GM19397 (cell line): ENCODE results near the gene SOWAHA.
"Not testable (repeated sequence)": the region's sequence is repeated elsewhere in the genome, so short reads cannot be mapped to it uniquely, and the experiment has no call there.

Source experiments
- ATAC-seq: cut with Tn5 transposase; IDR thresholded peaks from one replicate; pipeline ENCODE4 v1.9.1; 2021; ENCODE audit warnings: mild to moderate bottlenecking, moderate library complexity; ENCODE audit not compliant: unreplicated experiment

Gene SOWAHA

GRCh38 chr5:132806804-132807162 is 6.3 kb upstream of the SOWAHA start:
- not testable (repeated sequence) for ATAC-seq

DNA sequence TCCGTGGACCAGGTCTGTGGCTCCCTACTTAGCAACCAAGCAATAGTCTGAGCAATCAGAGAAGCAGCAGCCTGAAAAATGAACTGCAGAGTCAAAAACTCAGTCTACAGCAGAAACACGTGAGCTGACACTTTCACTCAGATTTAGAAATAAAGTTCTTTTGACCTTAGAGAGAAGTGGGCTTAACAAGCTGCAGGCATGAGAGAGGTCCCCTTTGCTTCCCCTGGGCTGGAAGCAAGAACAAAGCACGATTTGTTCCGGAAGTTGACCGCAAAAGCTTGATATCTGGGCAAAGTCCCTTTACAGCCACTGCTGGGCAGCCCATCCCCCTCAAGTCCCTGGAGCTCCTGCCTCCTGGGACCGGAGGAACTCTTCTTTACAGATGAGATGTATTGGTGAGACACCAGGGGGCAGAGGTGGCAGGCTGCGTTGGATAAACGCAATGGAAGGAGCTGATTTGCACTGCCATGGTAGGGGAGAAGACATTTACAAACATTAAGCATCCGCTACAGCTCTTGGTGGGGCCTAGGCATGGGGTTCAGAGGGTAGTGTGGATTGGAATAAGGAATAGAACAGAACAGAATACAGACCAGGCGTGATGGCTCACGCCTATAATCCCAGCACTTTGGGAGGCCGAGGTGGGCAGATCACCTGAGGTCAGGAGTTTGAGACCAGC is 5.8 kb upstream of the SOWAHA start:
- ATAC-seq: no peak

DNA sequence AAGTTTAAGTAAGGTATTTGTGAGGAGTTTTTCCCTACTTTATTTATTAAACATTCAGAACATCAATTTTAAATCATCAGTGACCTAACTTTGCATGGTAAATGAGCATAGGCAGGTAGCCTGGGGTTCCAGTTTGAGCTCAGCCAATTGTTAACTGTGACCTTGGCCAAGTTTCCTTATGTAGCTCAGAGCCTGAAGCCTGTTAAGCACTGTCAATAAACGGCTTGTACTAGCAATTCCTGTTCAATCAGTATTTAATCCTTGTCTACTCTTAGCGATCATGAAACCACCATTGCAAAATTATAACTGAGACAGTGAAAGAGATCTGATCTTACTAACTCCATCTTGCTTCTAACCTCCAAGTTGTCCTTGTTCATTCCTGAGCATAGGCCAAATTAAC is 4.7 kb upstream of the SOWAHA start:
- no peak for ATAC-seq

DNA sequence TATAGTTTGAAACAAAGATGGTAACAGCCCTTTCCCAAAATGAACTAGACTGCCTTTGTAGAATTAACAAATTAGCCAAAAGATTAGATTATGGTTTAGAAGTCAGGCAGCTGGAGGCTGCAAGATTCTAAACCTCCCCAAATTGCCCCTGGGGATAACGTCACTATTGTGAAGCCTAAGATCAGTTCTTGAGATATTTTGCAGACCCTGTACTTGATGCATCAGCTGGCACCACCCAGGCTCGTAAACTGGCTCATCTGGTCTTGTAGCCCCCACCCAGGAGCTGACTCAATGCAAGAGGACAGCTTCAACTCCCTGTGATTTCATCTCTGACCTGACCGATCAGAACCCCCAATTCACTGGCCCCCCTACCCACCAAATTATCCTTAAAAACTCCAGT is 4.2 kb upstream of the SOWAHA start:
- ATAC-seq: no peak

DNA sequence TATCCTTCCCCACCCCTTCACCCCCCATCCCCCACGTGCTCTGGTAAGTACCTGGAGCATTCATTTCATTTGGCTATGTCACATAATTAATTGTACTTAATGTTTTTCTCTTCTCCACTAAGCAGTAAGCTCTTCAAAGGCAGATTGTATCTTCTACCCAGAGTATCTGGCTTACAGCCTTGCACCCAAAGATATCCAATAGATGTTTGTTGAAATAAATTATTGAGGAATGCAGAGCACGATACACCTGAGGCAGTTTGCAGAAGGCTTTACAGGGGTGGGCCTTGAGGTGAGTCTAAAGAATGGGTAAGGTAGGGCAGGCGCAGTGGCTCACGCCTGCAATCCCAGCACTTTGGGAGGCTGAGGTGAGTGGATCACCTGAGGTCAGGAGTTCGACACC is 2.5 kb upstream of the SOWAHA start:
- no peak for ATAC-seq

GRCh38 chr5:132812123-132812765 is 858 bp upstream of the SOWAHA start:
- ATAC-seq: no peak

DNA sequence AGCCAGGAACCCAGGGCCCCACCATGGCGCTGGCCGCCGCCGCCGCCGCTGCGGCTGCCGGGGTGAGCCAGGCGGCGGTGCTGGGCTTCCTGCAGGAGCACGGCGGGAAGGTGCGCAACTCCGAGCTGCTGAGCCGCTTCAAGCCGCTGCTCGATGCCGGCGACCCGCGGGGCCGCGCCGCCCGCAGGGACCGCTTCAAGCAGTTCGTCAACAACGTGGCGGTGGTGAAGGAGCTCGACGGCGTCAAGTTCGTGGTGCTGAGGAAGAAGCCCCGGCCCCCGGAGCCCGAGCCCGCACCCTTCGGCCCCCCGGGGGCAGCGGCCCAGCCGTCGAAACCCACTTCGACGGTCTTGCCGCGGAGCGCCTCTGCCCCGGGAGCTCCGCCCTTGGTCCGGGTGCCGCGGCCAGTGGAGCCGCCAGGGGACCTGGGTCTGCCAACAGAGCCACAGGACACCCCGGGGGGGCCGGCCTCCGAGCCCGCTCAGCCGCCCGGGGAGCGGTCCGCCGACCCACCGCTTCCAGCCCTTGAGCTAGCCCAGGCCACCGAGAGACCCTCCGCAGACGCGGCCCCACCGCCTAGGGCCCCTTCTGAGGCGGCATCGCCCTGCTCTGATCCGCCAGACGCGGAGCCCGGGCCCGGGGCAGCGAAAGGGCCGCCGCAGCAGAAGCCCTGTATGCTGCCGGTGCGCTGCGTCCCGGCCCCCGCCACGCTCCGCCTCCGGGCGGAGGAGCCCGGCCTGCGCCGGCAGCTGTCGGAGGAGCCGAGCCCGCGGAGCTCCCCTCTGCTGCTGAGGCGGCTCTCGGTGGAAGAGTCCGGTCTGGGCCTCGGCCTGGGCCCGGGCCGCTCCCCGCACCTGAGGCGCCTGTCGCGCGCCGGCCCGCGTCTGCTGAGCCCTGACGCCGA is 749 bp downstream of the SOWAHA start:
- ATAC-seq: no peak

- ATAC-seq: no peak
Measured at GRCh38 chr5:132814503-132815294, 1.6 kb downstream of the SOWAHA start.

DNA sequence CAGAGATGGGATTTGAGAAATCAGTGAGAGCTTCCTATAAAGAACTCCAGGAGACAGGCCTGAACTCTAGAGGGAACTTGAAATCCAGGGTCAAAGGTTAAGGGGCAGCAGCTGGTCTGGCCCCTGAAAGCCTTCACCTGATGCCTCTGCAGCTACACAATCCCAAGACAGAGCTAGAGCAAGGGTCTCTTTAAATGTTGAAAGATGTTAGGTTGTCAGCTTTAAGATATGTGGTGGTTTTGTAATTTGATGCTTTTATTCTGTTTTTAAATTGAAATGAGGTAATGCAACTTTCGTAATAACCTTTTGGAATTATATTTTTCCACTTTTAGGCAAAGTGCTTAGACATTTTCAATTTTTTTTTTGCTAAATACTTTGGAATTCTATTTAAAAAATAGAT is 2.4 kb downstream of the SOWAHA start:
- ATAC-seq: no peak

DNA sequence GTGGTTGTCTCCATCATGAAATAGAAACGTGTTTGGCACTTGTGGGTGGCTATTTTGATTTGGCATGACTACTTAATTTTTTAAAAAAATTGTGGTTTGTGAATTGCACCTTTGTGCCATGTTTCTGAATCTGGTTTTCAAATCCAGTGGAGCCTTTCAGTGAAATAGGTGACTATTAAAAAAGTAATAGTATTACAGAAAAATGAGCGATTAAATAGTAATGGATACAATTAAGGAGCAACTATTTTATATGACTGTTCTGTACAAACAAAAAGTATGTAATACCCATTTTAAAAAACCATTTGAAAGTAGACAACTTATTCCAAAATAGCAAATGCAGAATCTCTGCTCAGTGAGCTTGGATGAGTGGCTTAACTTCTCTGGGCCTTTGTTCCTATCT is 3.0 kb downstream of the SOWAHA start:
- no peak for ATAC-seq

DNA sequence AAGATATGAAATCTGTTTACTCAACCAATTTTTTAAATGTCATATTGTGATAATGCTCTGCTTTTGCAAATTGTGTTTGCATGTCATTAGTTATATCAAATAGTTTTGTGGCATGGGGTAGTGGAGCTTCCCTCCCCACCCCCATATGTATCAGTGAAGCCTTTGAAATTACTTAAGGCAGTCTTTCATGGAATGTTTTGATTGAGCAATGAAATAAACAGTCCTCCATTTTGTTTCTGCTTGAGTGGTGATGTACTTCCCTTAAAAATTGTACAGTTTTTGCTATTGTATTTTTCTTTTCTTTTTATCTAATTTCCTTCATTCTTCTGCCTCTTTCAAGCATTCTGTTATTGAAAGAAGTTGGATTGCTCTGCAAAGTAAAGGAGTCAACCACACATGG is 3.5 kb downstream of the SOWAHA start:
- ATAC-seq: no peak

- ATAC-seq: no peak
Measured at GRCh38 chr5:132817011-132817410, 3.9 kb downstream of the SOWAHA start.

DNA sequence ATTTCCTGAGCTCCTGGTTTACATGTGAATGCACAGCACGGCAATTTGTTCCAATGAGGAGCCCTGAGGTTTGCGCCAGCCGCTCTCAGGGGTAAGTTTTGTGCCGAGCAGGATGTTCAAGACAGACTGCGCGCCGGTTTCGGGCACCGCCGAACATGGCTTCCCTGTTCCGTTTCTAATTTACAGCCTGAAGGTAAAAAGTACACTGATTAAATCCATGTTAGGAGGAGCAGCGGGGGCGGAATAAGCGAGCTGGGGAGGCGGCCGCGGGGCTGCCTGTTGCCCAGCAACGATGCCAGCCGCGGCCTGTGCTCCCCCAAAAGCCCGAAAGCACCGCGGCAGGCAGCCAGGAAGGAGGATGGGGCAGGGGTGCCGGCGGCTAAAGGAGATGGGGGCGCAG is 6.4 kb downstream of the SOWAHA start:
- no peak for ATAC-seq

DNA sequence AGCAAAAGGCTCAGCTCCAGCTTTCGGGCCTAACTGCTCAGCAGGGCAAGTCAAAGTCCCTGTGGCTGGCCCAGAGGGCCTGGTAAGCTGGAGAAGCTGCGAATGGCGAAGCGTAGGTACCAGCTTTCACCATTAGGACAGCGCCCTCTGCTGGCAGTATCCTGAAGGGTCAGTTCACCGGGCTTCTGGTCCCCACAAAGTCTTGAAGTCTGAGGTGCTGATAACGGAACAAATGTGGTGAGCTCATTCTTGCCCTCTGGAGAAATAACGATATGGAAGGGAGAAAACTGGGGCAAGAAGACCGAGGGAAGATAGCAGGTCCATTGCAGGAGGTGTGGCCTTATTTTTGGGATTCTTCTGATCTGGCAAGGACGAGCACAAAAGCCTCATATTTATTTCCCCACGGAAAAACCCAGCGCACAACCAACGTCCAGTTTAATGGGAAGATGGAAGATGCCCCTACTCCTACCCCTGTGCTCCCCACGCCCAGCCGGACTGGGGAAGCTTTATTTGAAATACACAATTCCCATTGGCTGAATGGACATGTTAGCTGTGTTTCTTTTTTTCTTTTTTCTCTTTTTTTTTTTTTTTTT is 7.2 kb downstream of the SOWAHA start:
- peak; percentile 53 for ATAC-seq

DNA sequence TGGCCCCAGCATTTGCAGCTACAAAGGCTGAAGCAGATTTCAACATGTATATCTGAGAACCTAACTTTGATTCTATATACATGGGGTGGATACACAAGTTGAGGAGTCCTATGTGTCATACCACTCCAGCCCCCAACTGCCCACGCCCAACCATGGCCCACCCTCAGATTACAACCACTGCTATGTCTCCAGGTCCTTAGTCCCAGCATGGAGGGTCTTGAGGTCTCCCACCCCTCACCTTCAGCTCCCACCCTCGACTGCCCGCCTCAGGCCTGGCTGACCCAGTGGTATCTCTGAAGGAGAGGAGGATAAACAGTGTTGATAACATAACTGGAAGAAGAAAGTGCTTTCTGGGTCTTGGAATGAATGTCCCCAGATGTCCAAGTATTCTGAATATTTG is 8.2 kb downstream of the SOWAHA start:
- ATAC-seq: no peak

GRCh38 chr5:132821791-132822190 is 8.7 kb downstream of the SOWAHA start:
- no peak for ATAC-seq

DNA sequence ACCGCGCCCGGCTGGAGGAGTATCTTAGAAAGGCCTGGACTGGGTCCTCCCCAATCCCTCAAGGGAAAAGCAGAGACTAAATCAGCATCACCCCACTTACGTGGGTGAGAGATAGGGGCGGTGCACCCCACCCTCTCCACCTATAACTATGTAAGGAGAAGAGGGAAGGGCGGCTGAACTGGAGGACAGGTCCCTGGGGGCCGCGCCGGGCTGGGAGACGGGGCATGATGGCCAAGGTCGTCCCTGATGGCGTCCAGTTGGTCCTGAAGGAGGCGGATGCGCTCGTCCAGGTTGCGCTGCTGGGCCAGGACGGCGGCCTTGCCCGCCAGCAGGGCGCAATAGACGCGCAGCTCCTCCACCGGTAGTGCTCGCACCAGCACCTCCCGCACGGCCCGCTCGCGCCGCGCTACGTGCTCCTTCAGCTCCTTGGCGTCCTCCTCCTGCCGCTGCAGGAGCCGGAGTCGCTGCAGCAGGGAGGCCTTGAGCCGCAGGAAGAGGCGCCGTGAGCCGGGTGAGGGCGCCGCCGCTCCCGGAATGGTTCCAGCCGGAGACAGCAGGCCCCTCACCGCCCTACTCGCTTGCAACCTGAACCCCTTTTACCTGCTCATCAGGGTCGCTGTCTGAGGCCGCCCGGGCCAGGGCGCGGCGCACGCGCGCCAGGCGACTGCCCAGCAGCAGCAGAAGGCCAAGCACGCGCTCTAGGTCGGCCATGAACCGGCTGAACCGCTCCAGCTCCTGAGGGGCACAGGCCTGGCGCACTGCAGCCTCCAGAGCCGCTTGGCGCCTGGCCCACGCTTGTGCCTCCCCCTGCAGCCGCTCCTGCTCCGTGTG is 9.8 kb downstream of the SOWAHA start:
- no peak for ATAC-seq

- ATAC-seq: no peak
Measured at GRCh38 chr5:132823481-132824050, 10.5 kb downstream of the SOWAHA start.

- ATAC-seq: no peak
Measured at GRCh38 chr5:132824426-132824825, 11.3 kb downstream of the SOWAHA start.
